H1 (cell line): Measurements from ENCODE around the gene GPR42. TPM values are rescaled to one million over a fixed set of nuclear protein-coding genes. Genes with fewer than 3 reads are reported as not detected.

Experiments
- CTCF ChIA-PET: fragments of 300-600 bp; sonication (Branson Sonifier 250); formaldehyde crosslinking; loops from one replicate; lab custom pipeline; 2021; ENCODE audit not compliant: partially characterized antibody; lab: Charles Lee
- POLR2A ChIA-PET: fragments of 300-600 bp; sonication (Branson Sonifier 250); formaldehyde crosslinking; loops from one replicate; lab custom pipeline; 2021; ENCODE audit warnings: inconsistent platforms; ENCODE audit not compliant: partially characterized antibody; lab: Charles Lee
- DNase-seq, 2 experiments: peaks; one replicate each; pipeline versions ENCODE4 v3.0.0 to v3.0.0-alpha.2; 2010 to 2022; ENCODE audit warnings: low spot score in 2 of 2, low read depth in 1 of 2, mixed read lengths in 1 of 2
- FAIRE-seq: peaks from 2 replicates; lab custom pipeline; 2011; peaks lifted over from hg19 to GRCh38; lab: Jason Lieb, UNC
- H2AFZ ChIP-seq: 2 replicates; pipeline ENCODE4 v1.8.1; 2012; ENCODE audit warnings: low read length, inconsistent platforms
- H2AK5ac ChIP-seq: 2 replicates; pipeline ENCODE4 v1.6.1; 2013; ENCODE audit warnings: low read depth, low read length
- H2BK120ac ChIP-seq: replicated peaks from 2 replicates; pipeline ENCODE3; 2013; ENCODE audit warnings: low read depth, low read length, inconsistent platforms
- H2BK12ac ChIP-seq: 2 replicates; pipeline ENCODE4 v1.6.1; 2013; ENCODE audit warnings: low read depth, low read length
- H2BK15ac ChIP-seq: 2 replicates; pipeline ENCODE4 v1.6.1; 2013; ENCODE audit warnings: low read length
- H2BK20ac ChIP-seq: 2 replicates; pipeline ENCODE4 v1.6.1; 2013; ENCODE audit warnings: low read length
- H2BK5ac ChIP-seq: 2 replicates; pipeline ENCODE4 v1.6.1; 2013; ENCODE audit warnings: low read depth, low read length
- H3K14ac ChIP-seq: 2 replicates; pipeline ENCODE4 v1.6.1; 2013; ENCODE audit warnings: inconsistent platforms; ENCODE audit not compliant: insufficient read length
- H3K18ac ChIP-seq: 2 replicates; pipeline ENCODE4 v1.6.1; 2013; ENCODE audit warnings: low read length; ENCODE audit errors: extremely low read depth
- H3K23ac ChIP-seq: 2 replicates; pipeline ENCODE4 v1.6.1; 2013; ENCODE audit warnings: inconsistent platforms; ENCODE audit not compliant: insufficient read length
- H3K23me2 ChIP-seq: 2 replicates; pipeline ENCODE4 v1.6.1; 2013; ENCODE audit warnings: low read depth, low read length
- H3K27ac ChIP-seq: 2 replicates; pipeline ENCODE4 v1.6.1; 2011; ENCODE audit warnings: low read depth, low read length, inconsistent platforms
- H3K27me3 ChIP-seq, 4 experiments: replicated peaks in 1 of 4; 1 replicate in 1 of 4; 2 replicates in 3 of 4; pipeline versions ENCODE4 v1.6.1 to v1.8.1; 2011 to 2013; ENCODE audit warnings: low read length in 3 of 4, mild to moderate bottlenecking in 3 of 4, inconsistent platforms in 2 of 4, mixed read lengths in 2 of 4, moderate library complexity in 1 of 4; ENCODE audit not compliant: control insufficient read depth in 3 of 4, insufficient read depth in 3 of 4; ENCODE audit errors: extremely low read depth in 1 of 4
- H3K36me3 ChIP-seq, 4 experiments: 2 replicates each; pipeline versions ENCODE4 v1.6.1 to v1.8.1; 2011 to 2013; ENCODE audit warnings: mild to moderate bottlenecking in 4 of 4, low read length in 3 of 4, moderate library complexity in 2 of 4, control low read depth in 1 of 4, inconsistent platforms in 1 of 4; ENCODE audit not compliant: insufficient read depth in 4 of 4, control insufficient read depth in 2 of 4
- H3K4ac ChIP-seq: replicated peaks from 2 replicates; pipeline ENCODE3; 2013; ENCODE audit warnings: low read length, low read depth, mixed read lengths, inconsistent platforms; ENCODE audit not compliant: insufficient read length
- H3K4me1 ChIP-seq, 4 experiments: replicated peaks in 1 of 4; 1 replicate in 1 of 4; 2 replicates in 3 of 4; pipeline versions ENCODE4 v1.6.1 to v1.8.1; 2011 to 2013; ENCODE audit warnings: low read length in 3 of 4, inconsistent platforms in 2 of 4, mixed read lengths in 1 of 4; ENCODE audit not compliant: insufficient read depth in 4 of 4, control insufficient read depth in 3 of 4
- H3K4me2 ChIP-seq, 2 experiments: 2 replicates each; pipeline versions ENCODE4 v1.6.1 to v1.8.1; 2011 to 2013; ENCODE audit warnings: low read depth in 2 of 2, low read length in 2 of 2, control low read depth in 1 of 2, inconsistent platforms in 1 of 2, mild to moderate bottlenecking in 1 of 2; ENCODE audit not compliant: insufficient read depth in 1 of 2
- H3K4me3 ChIP-seq, 4 experiments: fragments of 200-600, 300-600 bp in 1 of 4; sonication (generic), shearing (Covaris generic), sonication (Bioruptor Twin) in 1 of 4; 2 replicates each; pipeline versions ENCODE4 v1.5.1 to v1.8.1; 2011 to 2016; ENCODE audit warnings: low read length in 4 of 4, low read depth in 3 of 4, control low read depth in 2 of 4, inconsistent platforms in 2 of 4, mild to moderate bottlenecking in 2 of 4, mixed read lengths in 1 of 4, moderate library complexity in 1 of 4; ENCODE audit not compliant: insufficient read depth in 2 of 4; ENCODE audit errors: extremely low read depth in 1 of 4
- H3K56ac ChIP-seq: replicated peaks from 2 replicates; pipeline ENCODE3; 2013; ENCODE audit warnings: low read depth, mild to moderate bottlenecking, mixed read lengths, low read length, inconsistent platforms; ENCODE audit not compliant: insufficient read length
- H3K79me1 ChIP-seq: 2 replicates; pipeline ENCODE4 v1.6.1; 2013; ENCODE audit warnings: low read depth, low read length, control low read depth
- H3K79me2 ChIP-seq, 2 experiments: 2 replicates each; pipeline versions ENCODE4 v1.6.1 to v1.8.1; 2012 to 2013; ENCODE audit warnings: low read length in 2 of 2, mild to moderate bottlenecking in 2 of 2, inconsistent platforms in 1 of 2; ENCODE audit not compliant: insufficient read depth in 2 of 2, control insufficient read depth in 1 of 2
- H3K9ac ChIP-seq, 4 experiments: replicated peaks in 1 of 4; 1 replicate in 1 of 4; 2 replicates in 3 of 4; pipeline versions ENCODE4 v1.6.1 to v1.8.1; 2011 to 2013; ENCODE audit warnings: low read depth in 3 of 4, low read length in 3 of 4, control low read depth in 2 of 4, mild to moderate bottlenecking in 2 of 4, moderate library complexity in 2 of 4, inconsistent platforms in 1 of 4; ENCODE audit errors: extremely low read depth in 1 of 4
- H3K9me3 ChIP-seq, 2 experiments: 2 replicates each; pipeline versions ENCODE4 v1.6.1 to v1.8.1; 2012 to 2013; ENCODE audit warnings: mild to moderate bottlenecking in 2 of 2, moderate library complexity in 2 of 2, control low read depth in 1 of 2, inconsistent platforms in 1 of 2, low read depth in 1 of 2, low read length in 1 of 2, mixed read lengths in 1 of 2; ENCODE audit not compliant: insufficient read depth in 2 of 2
- H4K20me1 ChIP-seq, 2 experiments: replicated peaks in 1 of 2; 2 replicates each; pipeline versions ENCODE3 to v1.8.1; 2011 to 2013; ENCODE audit warnings: inconsistent platforms in 2 of 2, low read length in 2 of 2, mild to moderate bottlenecking in 1 of 2; ENCODE audit not compliant: insufficient read depth in 2 of 2, control insufficient read depth in 1 of 2
- H4K5ac ChIP-seq: 2 replicates; pipeline ENCODE4 v1.6.1; 2013; ENCODE audit warnings: low read length, low read depth, mixed read lengths, inconsistent platforms; ENCODE audit not compliant: insufficient read length
- H4K8ac ChIP-seq: 2 replicates; pipeline ENCODE4 v1.8.0; 2013; ENCODE audit warnings: mild to moderate bottlenecking, moderate library complexity, low read length, inconsistent platforms; ENCODE audit not compliant: insufficient read depth; ENCODE audit errors: extremely low read depth
- H4K91ac ChIP-seq: replicated peaks from 2 replicates; pipeline ENCODE3; 2013; ENCODE audit warnings: low read length, mixed read lengths, inconsistent platforms; ENCODE audit not compliant: insufficient read length
- BACH1 ChIP-seq: IDR thresholded peaks from 2 replicates; pipeline ENCODE4 v1.6.1; 2012; ENCODE audit warnings: low read length, improper control_type of control experiment
- E2F6 ChIP-seq: IDR thresholded peaks from 2 replicates; pipeline ENCODE4 v1.6.1; 2012; ENCODE audit warnings: inconsistent platforms
- EZH2 ChIP-seq: fragments of 200-600 bp; sonication (generic); IDR thresholded peaks from 2 replicates; pipeline ENCODE4 v1.7.1; 2012; ENCODE audit warnings: low read depth, mild to moderate bottlenecking, moderate library complexity, low read length, inconsistent platforms; ENCODE audit not compliant: severe bottlenecking
- HDAC6 ChIP-seq: IDR thresholded peaks from one replicate; pipeline ENCODE4 v1.7.1; 2012; ENCODE audit warnings: low read depth, mild to moderate bottlenecking, inconsistent platforms, low read length, moderate library complexity
- NRF1 ChIP-seq: IDR thresholded peaks from 2 replicates; pipeline ENCODE4 v1.6.1; 2011; ENCODE audit warnings: mild to moderate bottlenecking, low read depth, low read length, improper control_type of control experiment
- POLR2A ChIP-seq, 2 experiments: IDR thresholded peaks; 1 replicate in 1 of 2; 2 replicates in 1 of 2; pipeline ENCODE4 v1.6.1; 2011; ENCODE audit warnings: low read depth in 2 of 2, low read length in 2 of 2, mild to moderate bottlenecking in 2 of 2; ENCODE audit errors: control extremely low read depth in 1 of 2
- POU5F1 ChIP-seq: IDR thresholded peaks from 2 replicates; pipeline ENCODE4 v1.6.1; 2011; ENCODE audit warnings: low read depth, mild to moderate bottlenecking, low read length, moderate library complexity
- RNF2 ChIP-seq: fragments of 200-900, 300-1000 bp; sonication (generic); IDR thresholded peaks from 2 replicates; pipeline ENCODE4 v1.7.1; 2016; ENCODE audit warnings: borderline replicate concordance, low read depth, mild to moderate bottlenecking, antibody characterized with exemption, low read length; ENCODE audit not compliant: poor library complexity, severe bottlenecking; ENCODE audit errors: missing control alignments
- SRF ChIP-seq: IDR thresholded peaks from 2 replicates; pipeline ENCODE4 v1.6.1; 2011; ENCODE audit warnings: mild to moderate bottlenecking, low read depth, low read length, moderate library complexity
- WGBS, 2 experiments: shearing (Covaris generic) in 1 of 2; methylation state at CpG; one replicate each; pipeline versions ENCODE4 v1.1.6 to v1.1.7; 2013 to 2015; ENCODE audit warnings: low lambda C conversion rate in 2 of 2, mixed read lengths in 2 of 2, inconsistent platforms in 1 of 2, low coverage in 1 of 2, missing lambda C conversion rate in 1 of 2; ENCODE audit not compliant: insufficient replicate concordance in 2 of 2, insufficient coverage in 1 of 2, insufficient read length in 1 of 2; ENCODE audit errors: extremely low coverage in 1 of 2, missing lambda C conversion rate in 1 of 2; 5-methylcytosine and 5-hydroxymethylcytosine counted together
- polyA plus RNA-seq, 7 experiments: library from polyadenylated mRNA; depleted of rRNA in 3 of 7; stranded (reverse) in 5 of 7; unstranded in 2 of 7; fragments of >200 nt in 5 of 7; fragments of 200-250 nt in 2 of 7; gene quantifications; 1 replicate in 5 of 7; 2 replicates in 1 of 7; 4 replicates in 1 of 7; pipeline versions ENCODE4 v1.2.1 to v1.2.3, GENCODE V29; 2011 to 2013; ENCODE audit warnings: missing spikeins in 2 of 7, mixed read lengths in 2 of 7
- total RNA-seq: library from RNA; stranded (reverse); fragmentation: NEBNext Ultra II Directional; extraction: Animal tissue kit (Norgen Biotek cat#: 25700); gene quantifications from 2 replicates; pipeline ENCODE4 v1.2.1, GENCODE V29; 2021

The GPR42 gene
- total and polyA plus RNA-seq, 2 of the 8 experiments (the other 6 are each of a cell fraction or from before 2014, with no cell fraction given) = not detected

GRCh38 chr19:35363001-35363590 is 7.8 kb upstream of the GPR42 start:
- Histone ChIP-seq H3K79me1 (no peaks in the 10 kb centered on the region), H2BK15ac (no peak overlapping the region), H3K9ac (no peak overlapping the region), H2AK5ac (no peak overlapping the region), H2BK20ac (no peak overlapping the region), H3K18ac (no peak overlapping the region), H3K4ac (no peak overlapping the region), H2BK5ac (no peak overlapping the region), H3K23ac (no peak overlapping the region), H4K91ac (no peak overlapping the region), H2BK12ac (no peak overlapping the region), H3K14ac (no peak overlapping the region), H3K27ac (no peak overlapping the region), H3K36me3 (no peaks in the 10 kb centered on the region), H2AFZ (no peak overlapping the region), H3K4me2 (no peak overlapping the region), H3K27me3 (no peaks in the 10 kb centered on the region), H2BK120ac (no peak overlapping the region), H3K23me2 (no peaks in the 10 kb centered on the region), H4K8ac (no peak overlapping the region), H3K79me2 (no peaks in the 10 kb centered on the region), H4K5ac (no peak overlapping the region), H3K9me3 (no peaks in the 10 kb centered on the region), H4K20me1 (no peaks in the 10 kb centered on the region), H3K56ac (no peak overlapping the region), H3K4me1 (no peaks in the 10 kb centered on the region), H3K4me3 (no peak overlapping the region)
- no peak for TF ChIP-seq POLR2A (IDR thresholded peaks at IDR 0.05; ENCODE audit: control extremely low read depth in 1 of 2, low read depth in 2 of 2, low read length in 2 of 2)
- TF ChIP-seq RNF2 = no peak
- TF ChIP-seq HDAC6 = no peak
- no peak for TF ChIP-seq E2F6
- TF ChIP-seq BACH1 = no peak
- TF ChIP-seq NRF1 = no peak
- no peak for TF ChIP-seq POU5F1
- no peak for TF ChIP-seq EZH2
- no peak for TF ChIP-seq SRF
- ChIA-PET CTCF (interaction anchor here (0.6 kb wide), 1 partner anchor 318 kb away, joined by 3 read pairs; no protein-coding TSS in a partner anchor), POLR2A (no interaction called here)
- FAIRE-seq (no peak), DNase-seq (no peak)
- WGBS, 2 experiments = 89% methylated on average over 3 of the region's 11 CpGs; no CpG with 5 or more reads in 1 of the 2 experiments
